GM10248 (cell line): ENCODE measurements around the gene HCFC1.

ENCODE experiments used
- CTCF ChIA-PET: fragments of 300-600 bp; sonication (Branson Sonifier 250); formaldehyde crosslinking; extraction: SDS; loops from one replicate; lab custom pipeline; 2021; ENCODE audit warnings: antibody characterized with exemption; lab: Yijun Ruan, JAX
- POLR2A ChIA-PET: fragments of 350-650 bp; sonication (Branson Sonifier 250); formaldehyde crosslinking; extraction: SDS; loops from one replicate; lab custom pipeline; 2020; ENCODE audit warnings: antibody characterized with exemption; lab: Yijun Ruan, JAX
- DNase-seq: peaks from one replicate; pipeline ENCODE4 v3.0.0; 2012; ENCODE audit errors: extremely low spot score
- CTCF ChIP-seq: IDR thresholded peaks from 2 replicates; pipeline ENCODE4 v1.5.1; 2012; ENCODE audit warnings: mild to moderate bottlenecking, low read depth; ENCODE audit errors: extremely low read depth, missing control alignments, control extremely low read depth

The HCFC1 gene

GRCh38 chrX:153961292-153961691 lies 10.3 kb downstream of the HCFC1 start:
- ChIA-PET CTCF (interaction anchor here (14.3 kb wide), 1 partner anchor 12 kb away, joined by 137 read pairs; the partner anchor contains the start of gene RENBP), POLR2A (no interaction called here)
- DNase-seq: no peak
- TF ChIP-seq CTCF: no peak

- ChIA-PET CTCF (interaction anchor here (14.3 kb wide), 1 partner anchor 12 kb away, joined by 137 read pairs; the partner anchor contains the start of gene RENBP), POLR2A (no interaction called here)
- TF ChIP-seq CTCF: no peak
Observed at GRCh38 chrX:153960786-153961185, 10.8 kb downstream of the HCFC1 start.

DNA sequence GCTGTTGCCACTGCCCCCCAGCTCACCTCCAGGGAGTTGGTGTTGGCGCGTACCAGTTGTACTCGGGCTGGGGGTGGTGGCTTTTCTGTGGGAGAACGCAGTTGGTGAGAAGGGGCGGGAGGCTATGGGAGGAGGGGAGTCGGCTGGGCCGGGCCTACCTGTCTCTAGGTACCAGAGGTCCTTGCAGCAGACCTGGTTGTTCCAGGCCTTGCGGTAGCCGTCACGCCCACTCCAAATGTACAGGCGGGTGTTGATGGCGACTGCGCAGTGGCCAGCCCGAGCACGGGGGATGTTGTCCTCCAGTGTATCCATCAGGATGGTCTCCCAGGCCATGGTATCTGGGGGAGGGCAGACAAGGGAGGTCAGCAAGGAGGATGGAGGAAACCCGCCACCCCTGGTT lies 11.5 kb downstream of the HCFC1 start:
- no peak for DNase-seq
- ChIA-PET CTCF (interaction anchor here (14.3 kb wide), 1 partner anchor 11 kb away, joined by 137 read pairs; the partner anchor contains the start of gene RENBP), POLR2A (no interaction called here)
- no peak for TF ChIP-seq CTCF

More at GRCh38 chrX:153960786-153961185, 10.8 kb downstream of the HCFC1 start:
- no peak for DNase-seq

DNA sequence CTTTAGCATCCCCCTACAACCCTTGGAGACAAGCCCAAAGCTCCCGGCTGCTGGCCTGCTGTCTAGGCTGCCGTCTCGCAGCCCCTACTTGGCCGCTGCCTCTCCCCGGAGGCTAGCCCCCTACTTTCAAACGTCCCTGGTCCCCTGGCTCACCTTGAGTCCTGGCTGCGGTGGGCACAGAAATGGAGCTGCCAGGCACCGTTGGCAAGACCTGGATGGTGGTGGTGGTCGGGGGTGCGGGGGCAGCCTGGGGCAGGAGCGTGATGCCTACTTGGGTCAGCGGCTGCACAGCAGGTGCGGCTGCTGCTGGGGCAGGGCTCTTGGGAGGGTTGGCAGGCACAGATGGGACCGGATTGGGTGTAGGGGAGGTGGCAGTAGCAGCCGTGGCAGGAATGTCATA lies 12.0 kb downstream of the HCFC1 start:
- TF ChIP-seq CTCF: no peak
- ChIA-PET CTCF (interaction anchor here (14.3 kb wide), 1 partner anchor 10 kb away, joined by 137 read pairs; the partner anchor contains the start of gene RENBP), POLR2A (no interaction called here)
- DNase-seq: no peak

- CTCF ChIA-PET: interaction anchor here (14.3 kb wide), 1 partner anchor 9 kb away, joined by 137 read pairs; the partner anchor contains the start of gene RENBP
- POLR2A ChIA-PET: no interaction called here
- DNase-seq: no peak
- TF ChIP-seq CTCF: no peak
Observed at GRCh38 chrX:153958605-153959004, 13.0 kb downstream of the HCFC1 start.

GRCh38 chrX:153957224-153957623 lies 14.4 kb downstream of the HCFC1 start:
- CTCF ChIA-PET: no interaction called here
- POLR2A ChIA-PET: no interaction called here

More at GRCh38 chrX:153957224-153957623, 14.4 kb downstream of the HCFC1 start:
- TF ChIP-seq CTCF: no peak
- no peak for DNase-seq
